ENCODE results near the gene ARHGAP42.

The ARHGAP42 gene

GRCh38 chr11:100994966-100995365 is 307.9 kb downstream of the ARHGAP42 start:
- Histone ChIP-seq H3K36me3 (no peaks in the 10 kb centered on the region), H3K4me3 (ENCODE audit: low read depth in 1 of 2, low read length in 1 of 2) (no peak overlapping the region), H3K9me3 (no peaks in the 10 kb centered on the region), H3K4me1 (ENCODE audit: control insufficient read depth in 1 of 2, insufficient read depth in 1 of 2, low read depth in 1 of 2, low read length in 1 of 2) (no peaks in the 10 kb centered on the region), H3K27me3 (no peaks in the 10 kb centered on the region), H3K27ac (no peak overlapping the region)
- TF ChIP-seq, protein P1, sequence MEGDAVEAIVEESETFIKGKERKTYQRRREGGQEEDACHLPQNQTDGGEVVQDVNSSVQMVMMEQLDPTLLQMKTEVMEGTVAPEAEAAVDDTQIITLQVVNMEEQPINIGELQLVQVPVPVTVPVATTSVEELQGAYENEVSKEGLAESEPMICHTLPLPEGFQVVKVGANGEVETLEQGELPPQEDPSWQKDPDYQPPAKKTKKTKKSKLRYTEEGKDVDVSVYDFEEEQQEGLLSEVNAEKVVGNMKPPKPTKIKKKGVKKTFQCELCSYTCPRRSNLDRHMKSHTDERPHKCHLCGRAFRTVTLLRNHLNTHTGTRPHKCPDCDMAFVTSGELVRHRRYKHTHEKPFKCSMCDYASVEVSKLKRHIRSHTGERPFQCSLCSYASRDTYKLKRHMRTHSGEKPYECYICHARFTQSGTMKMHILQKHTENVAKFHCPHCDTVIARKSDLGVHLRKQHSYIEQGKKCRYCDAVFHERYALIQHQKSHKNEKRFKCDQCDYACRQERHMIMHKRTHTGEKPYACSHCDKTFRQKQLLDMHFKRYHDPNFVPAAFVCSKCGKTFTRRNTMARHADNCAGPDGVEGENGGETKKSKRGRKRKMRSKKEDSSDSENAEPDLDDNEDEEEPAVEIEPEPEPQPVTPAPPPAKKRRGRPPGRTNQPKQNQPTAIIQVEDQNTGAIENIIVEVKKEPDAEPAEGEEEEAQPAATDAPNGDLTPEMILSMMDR (IDR thresholded peaks at IDR 0.05) = no peak

- Histone ChIP-seq H3K36me3 (no peaks in the 10 kb centered on the region), H3K4me3 (ENCODE audit: low read depth in 1 of 2, low read length in 1 of 2) (no peak overlapping the region), H3K27me3 (no peaks in the 10 kb centered on the region), H3K4me1 (ENCODE audit: control insufficient read depth in 1 of 2, insufficient read depth in 1 of 2, low read depth in 1 of 2, low read length in 1 of 2) (no peaks in the 10 kb centered on the region), H3K27ac (no peak overlapping the region), H3K9me3 (no peaks in the 10 kb centered on the region)
- TF ChIP-seq, protein P1 (IDR thresholded peaks at IDR 0.05) = no peak
Observed at GRCh38 chr11:100999756-101000155, 312.7 kb downstream of the ARHGAP42 start.

DNA sequence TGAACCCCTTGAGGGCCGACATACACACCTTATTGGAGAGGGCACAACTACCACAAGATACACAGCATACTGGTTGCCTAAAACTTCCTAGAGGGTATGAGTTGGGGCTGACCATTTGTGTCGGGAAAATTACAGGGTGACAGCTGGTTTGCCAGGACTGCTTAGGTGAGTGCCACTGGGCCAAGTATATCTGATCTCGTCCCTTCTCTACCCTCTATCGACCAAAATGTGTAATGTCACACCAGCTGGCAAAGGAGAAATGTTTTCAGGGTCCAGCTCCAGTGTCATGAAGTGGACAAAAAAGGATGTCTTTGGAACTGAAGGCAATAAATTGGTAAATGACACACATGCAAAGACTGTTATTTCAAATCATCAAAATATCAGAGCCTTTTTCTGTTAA is 316.4 kb downstream of the ARHGAP42 start:
- Histone ChIP-seq H3K36me3 (no peaks in the 10 kb centered on the region), H3K9me3 (no peaks in the 10 kb centered on the region), H3K4me3 (ENCODE audit: low read depth in 1 of 2, low read length in 1 of 2) (no peak overlapping the region), H3K27me3 (no peaks in the 10 kb centered on the region), H3K27ac (no peak overlapping the region), H3K4me1 (ENCODE audit: control insufficient read depth in 1 of 2, insufficient read depth in 1 of 2, low read depth in 1 of 2, low read length in 1 of 2) (no peaks in the 10 kb centered on the region)
- TF ChIP-seq, protein P1 (IDR thresholded peaks at IDR 0.05) = no peak

GRCh38 chr11:101008961-101009689 is 322.0 kb downstream of the ARHGAP42 start:
- Histone ChIP-seq H3K4me3 (ENCODE audit: low read depth in 1 of 2, low read length in 1 of 2) (no peak overlapping the region), H3K4me1 (ENCODE audit: control insufficient read depth in 1 of 2, insufficient read depth in 1 of 2, low read depth in 1 of 2, low read length in 1 of 2) (no peaks in the 10 kb centered on the region), H3K27ac (no peak overlapping the region), H3K27me3 (no peaks in the 10 kb centered on the region), H3K9me3 (no peaks in the 10 kb centered on the region), H3K36me3 (no peaks in the 10 kb centered on the region)
- TF ChIP-seq, protein P1 (IDR thresholded peaks at IDR 0.05) = no peak

- H3K4me3 ChIP-seq (ENCODE audit: low read depth in 1 of 2, low read length in 1 of 2) = no peak overlapping the region
- no peak overlapping the region for H3K27ac ChIP-seq
- H3K4me1 ChIP-seq (ENCODE audit: control insufficient read depth in 1 of 2, insufficient read depth in 1 of 2, low read depth in 1 of 2, low read length in 1 of 2) = no peaks in the 10 kb centered on the region
- no peaks in the 10 kb centered on the region for H3K27me3 ChIP-seq
- H3K9me3 ChIP-seq = no peaks in the 10 kb centered on the region
- H3K36me3 ChIP-seq = no peaks in the 10 kb centered on the region
- TF ChIP-seq, protein P1 (IDR thresholded peaks at IDR 0.05) = no peak
Observed at GRCh38 chr11:101009690-101010055, 322.6 kb downstream of the ARHGAP42 start.

All from neutrophil (primary cell).